Spleen (tissue), 11 donors: ENCODE results near the gene IL25. TPM values are rescaled to one million over a fixed set of nuclear protein-coding genes. Genes with fewer than 3 reads are reported as not detected.

ENCODE experiments used
- DNase-seq: peaks from one replicate; pipeline ENCODE4 v3.0.0-alpha.2; 2020
- H3K27ac ChIP-seq, 8 donors: fragments of 200-600 bp; sonication (generic) in 7 of 8; 1 replicate in 4 of 8; 2 replicates in 4 of 8; pipeline versions ENCODE4 v1.5.0 to v1.8.0; 2016 to 2021; ENCODE audit warnings: inconsistent platforms in 4 of 8, mild to moderate bottlenecking in 4 of 8, moderate library complexity in 1 of 8
- H3K27me3 ChIP-seq, 7 donors: fragments of 200-600 bp; sonication (generic) in 6 of 7; replicated peaks in 1 of 7; 1 replicate in 4 of 7; 2 replicates in 3 of 7; pipeline versions ENCODE4 v1.5.0 to v1.8.0; 2016 to 2021; ENCODE audit warnings: inconsistent platforms in 3 of 7, mild to moderate bottlenecking in 1 of 7
- H3K36me3 ChIP-seq, 6 donors: fragments of 200-600 bp; sonication (generic) in 5 of 6; 1 replicate in 4 of 6; 2 replicates in 2 of 6; pipeline versions ENCODE4 v1.5.0 to v1.8.0; 2016 to 2021; ENCODE audit warnings: inconsistent platforms in 2 of 6
- H3K4me1 ChIP-seq, 6 donors: fragments of 200-600 bp; sonication (generic) in 5 of 6; 1 replicate in 3 of 6; 2 replicates in 3 of 6; pipeline versions ENCODE4 v1.5.0 to v1.8.0; 2016 to 2021; ENCODE audit warnings: inconsistent platforms in 3 of 6
- H3K4me3 ChIP-seq, 8 donors: fragments of 200-600 bp; sonication (generic) in 7 of 8; 1 replicate in 4 of 8; 2 replicates in 4 of 8; pipeline versions ENCODE4 v1.5.0 to v1.8.0; 2016 to 2021; ENCODE audit warnings: inconsistent platforms in 4 of 8, mild to moderate bottlenecking in 4 of 8, moderate library complexity in 2 of 8
- H3K9me3 ChIP-seq, 8 donors: fragments of 200-600 bp; sonication (generic) in 7 of 8; 1 replicate in 4 of 8; 2 replicates in 4 of 8; pipeline versions ENCODE4 v1.5.0 to v1.8.0; 2016 to 2021; ENCODE audit warnings: inconsistent platforms in 4 of 8
- CTCF ChIP-seq, 11 experiments: fragments of 200-600 bp in 7 of 11; fragments of 450-650 bp in 4 of 11; sonication (generic) in 4 of 11; IDR thresholded peaks in 8 of 11; conservative IDR thresholded peaks in 3 of 11; 1 replicate in 7 of 11; 2 replicates in 4 of 11; pipeline versions ENCODE4 v1.4.0 to v1.8.0; 2016 to 2021; ENCODE audit warnings: antibody characterized with exemption in 11 of 11, inconsistent platforms in 4 of 11, mild to moderate bottlenecking in 1 of 11
- POLR2A ChIP-seq, 3 donors: fragments of 450-650 bp; IDR thresholded peaks; one replicate each; pipeline ENCODE4 v1.5.1; 2017; ENCODE audit warnings: antibody characterized with exemption in 3 of 3, mild to moderate bottlenecking in 1 of 3
- POLR2AphosphoS5 ChIP-seq, 3 donors: sonication (generic); formaldehyde crosslinking; IDR thresholded peaks; one replicate each; pipeline ENCODE4 v1.5.1; 2017; ENCODE audit warnings: antibody characterized with exemption in 3 of 3
- WGBS, 5 donors: extraction: QIAGEN DNeasy Blood & Tissue Kit in 3 of 5; methylation state at CpG; one replicate each; pipeline versions ENCODE4 v1.1.5 to v1.1.7; 2013 to 2018; 5-methylcytosine and 5-hydroxymethylcytosine counted together
- intact Hi-C: fragments of 100-400 bp; cut with DNase I; formaldehyde crosslinking; loops from one replicate; pipeline ENCODE4 v1.15.0; 2023; ENCODE audit warnings: low total_unique reads
- polyA plus RNA-seq, 3 donors: library from polyadenylated mRNA; stranded (reverse); fragments of 200-250 nt; gene quantifications; one replicate each; pipeline ENCODE4 v1.2.1, GENCODE V29; 2013
- total RNA-seq, 7 donors: library from RNA; depleted of rRNA in 3 of 7; stranded (reverse); fragments of >200 nt in 3 of 7; fragmentation: NEBNext Ultra II Directional in 4 of 7; extraction: Animal tissue kit (Norgen Biotek cat#: 25700) in 4 of 7; gene quantifications; one replicate each; pipeline versions ENCODE4 v1.1.0 to v1.2.1, GENCODE V29; 2016 to 2021
- donor health status: healthy with polysubstance abuse.
- donor health status: DM: no; HTN: no; CAD: no; lungs with moderate emphysema.
- donor health status: DM: no; HTN: no; CAD: no.
- donor health status: Bipolar disorder and iron deficiency.
- donor health status: healthy.
- donor health status: DM: no; HTN: no; CAD: no.
- donor health status: DM: yes; HTN: yes; CAD: no.

The IL25 gene
- total and polyA plus RNA-seq, 10 donors: not detected

DNA sequence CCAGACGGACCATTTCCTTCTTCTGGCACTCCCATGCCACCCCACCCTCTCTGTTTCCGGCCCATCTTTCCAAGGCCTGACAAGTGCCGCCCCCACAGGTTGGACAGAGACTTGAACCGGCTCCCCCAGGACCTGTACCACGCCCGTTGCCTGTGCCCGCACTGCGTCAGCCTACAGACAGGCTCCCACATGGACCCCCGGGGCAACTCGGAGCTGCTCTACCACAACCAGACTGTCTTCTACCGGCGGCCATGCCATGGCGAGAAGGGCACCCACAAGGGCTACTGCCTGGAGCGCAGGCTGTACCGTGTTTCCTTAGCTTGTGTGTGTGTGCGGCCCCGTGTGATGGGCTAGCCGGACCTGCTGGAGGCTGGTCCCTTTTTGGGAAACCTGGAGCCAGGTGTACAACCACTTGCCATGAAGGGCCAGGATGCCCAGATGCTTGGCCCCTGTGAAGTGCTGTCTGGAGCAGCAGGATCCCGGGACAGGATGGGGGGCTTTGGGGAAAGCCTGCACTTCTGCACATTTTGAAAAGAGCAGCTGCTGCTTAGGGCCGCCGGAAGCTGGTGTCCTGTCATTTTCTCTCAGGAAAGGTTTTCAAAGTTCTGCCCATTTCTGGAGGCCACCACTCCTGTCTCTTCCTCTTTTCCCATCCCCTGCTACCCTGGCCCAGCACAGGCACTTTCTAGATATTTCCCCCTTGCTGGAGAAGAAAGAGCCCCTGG lies 3.1 kb downstream of the IL25 start:
- TF ChIP-seq CTCF (IDR thresholded peaks at IDR 0.05 in 8 of 11, conservative IDR thresholded peaks at IDR 0.05 in 3 of 11): no peak
- no peak for TF ChIP-seq POLR2A (IDR thresholded peaks at IDR 0.05)
- TF ChIP-seq POLR2AphosphoS5 (IDR thresholded peaks at IDR 0.05): no peak
- Histone ChIP-seq H3K27me3 (peaks cover 0 to 26% (median 0%) of the 10 kb centered on the region in 7 donors), H3K4me3 (no peak overlapping the region), H3K36me3 (no peaks in the 10 kb centered on the region), H3K27ac (no peak overlapping the region), H3K4me1 (peaks cover 0 to 11% (median 0%) of the 10 kb centered on the region in 6 donors), H3K9me3 (no peaks in the 10 kb centered on the region)
- WGBS, 5 donors: 70 to 85% (median 82%) methylated on average over 19 to 21 of the region's 21 CpGs
- intact Hi-C loops: loop anchor here (5.0 kb wide), 1 partner anchor 48 kb away; no protein-coding TSS in a partner anchor
- DNase-seq: no peak

- H3K4me1 ChIP-seq: peaks cover 0 to 11% (median 0%) of the 10 kb centered on the region in 6 donors
- H3K9me3 ChIP-seq: no peaks in the 10 kb centered on the region
- H3K4me3 ChIP-seq: no peak within 1 kb of the TSS
- no peaks in the 10 kb centered on the region for H3K36me3 ChIP-seq
- H3K27me3 ChIP-seq: peaks cover 0 to 32% (median 0%) of the 10 kb centered on the region in 7 donors
- intact Hi-C loops: loop anchor here (5.0 kb wide), 1 partner anchor 49 kb away; no protein-coding TSS in a partner anchor
- TF ChIP-seq CTCF (IDR thresholded peaks at IDR 0.05 in 8 of 11, conservative IDR thresholded peaks at IDR 0.05 in 3 of 11): no peak
- TF ChIP-seq POLR2AphosphoS5 (IDR thresholded peaks at IDR 0.05): no peak
- no peak for TF ChIP-seq POLR2A (IDR thresholded peaks at IDR 0.05)
- H3K27ac ChIP-seq: no peak within 1 kb of the TSS
- WGBS, 5 donors: 64 to 73% (median 69%) methylated on average over 13 of the region's 13 CpGs
- DNase-seq: no peak
These were observed 4.0 kb downstream of the IL25 start, which contains the start of gene CMTM5 for GRCh38 chr14:23376482-23377197. CMTM5 (plus strand) TSS chr14:23377046; CDS start chr14:23377252, 206 bp downstream.

DNA sequence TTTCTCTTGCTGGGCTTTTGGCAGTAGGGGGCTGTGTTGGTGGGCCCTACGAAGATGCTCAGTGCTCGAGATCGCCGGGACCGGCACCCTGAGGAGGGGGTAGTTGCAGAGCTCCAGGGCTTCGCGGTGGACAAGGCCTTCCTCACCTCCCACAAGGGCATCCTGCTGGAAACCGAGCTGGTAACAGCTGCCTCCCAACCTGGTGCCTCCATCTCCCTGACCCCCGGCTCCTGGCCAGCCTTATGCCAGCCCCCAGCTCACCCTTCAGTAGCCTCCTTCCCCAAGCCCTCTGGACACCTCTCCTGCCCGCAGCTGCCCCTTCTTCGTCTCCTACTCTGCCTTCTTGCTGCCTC lies 4.6 kb downstream of the IL25 start:
- Histone ChIP-seq H3K36me3 (no peaks in the 10 kb centered on the region), H3K4me3 (no peak overlapping the region), H3K9me3 (no peaks in the 10 kb centered on the region), H3K27me3 (peaks cover 0 to 37% (median 3%) of the 10 kb centered on the region in 7 donors), H3K27ac (no peak overlapping the region), H3K4me1 (peaks cover 0 to 11% (median 0%) of the 10 kb centered on the region in 6 donors)
- 52 to 78% (median 76%) methylated on average over 11 of the region's 11 CpGs for WGBS, 5 donors
- DNase-seq: no peak
- TF ChIP-seq POLR2A (IDR thresholded peaks at IDR 0.05): no peak
- no peak for TF ChIP-seq CTCF (IDR thresholded peaks at IDR 0.05 in 8 of 11, conservative IDR thresholded peaks at IDR 0.05 in 3 of 11)
- TF ChIP-seq POLR2AphosphoS5 (IDR thresholded peaks at IDR 0.05): no peak
- intact Hi-C loops: loop anchor here (5.0 kb wide), 1 partner anchor 50 kb away; no protein-coding TSS in a partner anchor
